ENCODE data around the gene RBMS1. TPM values are rescaled to one million over a fixed set of nuclear protein-coding genes. Genes with fewer than 3 reads are reported as not detected.
A peak's percentile ranks its signal among the peaks of the same experiment; 100 is the strongest.

Gene RBMS1
- total RNA-seq, 3 donors from 2014 or later (not counting 1 experiment from before 2014, with no cell fraction given), result 111 to 167 (median 132) TPM

DNA sequence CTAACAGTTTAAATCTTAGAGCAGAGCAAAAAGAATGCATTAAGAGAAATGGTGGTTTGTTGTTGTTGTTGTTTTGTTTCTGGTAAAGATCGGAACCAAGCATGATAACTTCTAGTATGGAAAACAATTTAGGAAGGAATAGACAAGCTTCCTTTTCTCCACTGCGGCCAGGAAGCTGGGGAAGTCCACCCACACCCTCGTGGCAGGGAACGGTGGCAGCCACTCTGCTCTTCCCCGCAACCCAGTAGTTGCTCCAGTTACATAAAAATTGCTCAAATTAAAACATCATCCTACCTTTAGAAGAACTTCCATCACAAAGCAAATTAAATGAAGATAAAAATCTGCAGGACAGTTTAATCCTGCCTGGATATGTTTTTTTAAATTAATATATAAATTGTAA lies 113.0 kb downstream of the RBMS1 start:
- no peak overlapping the region for H3K4me3 ChIP-seq (ENCODE audit: low read length)
- no peak for DNase-seq
- no peaks in the 10 kb centered on the region for H3K9me3 Mint-ChIP-seq
- intact Hi-C loops (cut with micrococcal nuclease), result no loop called here
- H3K27me3 ChIP-seq (ENCODE audit: control insufficient read depth, insufficient read depth, low read length), result no peaks in the 10 kb centered on the region
- H3K27ac Mint-ChIP-seq, result peak overlapping the region; percentile 86 to 89
- H3K4me1 Mint-ChIP-seq, result peaks cover 93 to 96% of the 10 kb centered on the region in 2 donors
- no peaks in the 10 kb centered on the region for H3K9me3 ChIP-seq (ENCODE audit: control insufficient read depth, insufficient read depth, low read length)
- no peaks in the 10 kb centered on the region for H3K36me3 Mint-ChIP-seq
- peaks cover 52% of the 10 kb centered on the region for H3K4me1 ChIP-seq (ENCODE audit: control insufficient read depth, insufficient read depth, low read length)
- H3K27me3 Mint-ChIP-seq (ENCODE audit: low read depth in 2 of 2), result no peaks in the 10 kb centered on the region
- H3K4me3 Mint-ChIP-seq, result no peak overlapping the region
- 48% methylated on average over 5 of the region's 5 CpGs for whole genome bisulfite sequencing (ENCODE audit: insufficient coverage)
- ATAC-seq, result no peak
- TF ChIP-seq, protein P1, sequence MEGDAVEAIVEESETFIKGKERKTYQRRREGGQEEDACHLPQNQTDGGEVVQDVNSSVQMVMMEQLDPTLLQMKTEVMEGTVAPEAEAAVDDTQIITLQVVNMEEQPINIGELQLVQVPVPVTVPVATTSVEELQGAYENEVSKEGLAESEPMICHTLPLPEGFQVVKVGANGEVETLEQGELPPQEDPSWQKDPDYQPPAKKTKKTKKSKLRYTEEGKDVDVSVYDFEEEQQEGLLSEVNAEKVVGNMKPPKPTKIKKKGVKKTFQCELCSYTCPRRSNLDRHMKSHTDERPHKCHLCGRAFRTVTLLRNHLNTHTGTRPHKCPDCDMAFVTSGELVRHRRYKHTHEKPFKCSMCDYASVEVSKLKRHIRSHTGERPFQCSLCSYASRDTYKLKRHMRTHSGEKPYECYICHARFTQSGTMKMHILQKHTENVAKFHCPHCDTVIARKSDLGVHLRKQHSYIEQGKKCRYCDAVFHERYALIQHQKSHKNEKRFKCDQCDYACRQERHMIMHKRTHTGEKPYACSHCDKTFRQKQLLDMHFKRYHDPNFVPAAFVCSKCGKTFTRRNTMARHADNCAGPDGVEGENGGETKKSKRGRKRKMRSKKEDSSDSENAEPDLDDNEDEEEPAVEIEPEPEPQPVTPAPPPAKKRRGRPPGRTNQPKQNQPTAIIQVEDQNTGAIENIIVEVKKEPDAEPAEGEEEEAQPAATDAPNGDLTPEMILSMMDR (IDR thresholded peaks at IDR 0.05), result no peak
- peaks cover 1% of the 10 kb centered on the region for H3K36me3 ChIP-seq (ENCODE audit: control insufficient read depth, insufficient read depth, low read length)
- no peak overlapping the region for H3K27ac ChIP-seq (ENCODE audit: low read length)

DNA sequence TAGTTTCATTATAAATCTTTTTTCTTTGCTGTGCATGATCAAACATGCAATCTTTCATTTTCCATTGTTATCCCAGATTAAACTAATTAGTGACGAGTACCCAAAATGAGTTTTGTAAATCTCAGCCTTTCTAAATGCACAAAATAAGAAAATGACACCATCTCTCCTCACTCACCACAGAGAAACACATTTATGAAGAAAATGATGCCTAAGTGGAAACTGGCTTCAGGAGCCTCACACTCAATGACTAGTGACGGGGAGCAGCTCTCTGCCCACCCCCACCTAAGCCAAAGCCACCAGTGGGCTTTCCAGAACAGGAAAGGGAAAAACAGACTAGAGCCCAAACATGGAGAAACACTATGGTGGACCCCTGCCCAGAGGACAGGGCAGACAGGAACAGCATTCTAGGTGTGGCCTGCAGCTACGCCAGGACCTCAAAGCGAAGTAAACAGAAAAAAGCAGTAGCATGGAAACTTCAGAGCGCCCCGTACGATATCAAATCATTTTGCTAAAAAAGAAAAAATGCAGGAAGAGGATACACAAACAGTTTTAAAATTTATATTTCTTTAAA lies 113.5 kb downstream of the RBMS1 start:
- intact Hi-C loops (cut with micrococcal nuclease), result no loop called here
- Mint-ChIP-seq H3K27ac (peak overlapping the region; percentile 86 to 89), H3K4me3 (peak overlapping the region; percentile 47), H3K27me3 (ENCODE audit: low read depth in 2 of 2) (no peaks in the 10 kb centered on the region), H3K9me3 (no peaks in the 10 kb centered on the region), H3K36me3 (no peaks in the 10 kb centered on the region), H3K4me1 (peaks cover 93 to 96% of the 10 kb centered on the region in 2 donors)
- peaks cover 1% of the 10 kb centered on the region for H3K36me3 ChIP-seq (ENCODE audit: control insufficient read depth, insufficient read depth, low read length)
- TF ChIP-seq, protein P1 (IDR thresholded peaks at IDR 0.05), result no peak
- H3K27me3 ChIP-seq (ENCODE audit: control insufficient read depth, insufficient read depth, low read length), result no peaks in the 10 kb centered on the region
- no peak overlapping the region for H3K27ac ChIP-seq (ENCODE audit: low read length)
- peaks cover 49% of the 10 kb centered on the region for H3K4me1 ChIP-seq (ENCODE audit: control insufficient read depth, insufficient read depth, low read length)
- H3K4me3 ChIP-seq (ENCODE audit: low read length), result no peak overlapping the region
- H3K9me3 ChIP-seq (ENCODE audit: control insufficient read depth, insufficient read depth, low read length), result no peaks in the 10 kb centered on the region
- 83% methylated on average over 7 of the region's 7 CpGs for WGBS (ENCODE audit: insufficient coverage)
- ATAC-seq (no peak), DNase-seq (no peak)

DNA sequence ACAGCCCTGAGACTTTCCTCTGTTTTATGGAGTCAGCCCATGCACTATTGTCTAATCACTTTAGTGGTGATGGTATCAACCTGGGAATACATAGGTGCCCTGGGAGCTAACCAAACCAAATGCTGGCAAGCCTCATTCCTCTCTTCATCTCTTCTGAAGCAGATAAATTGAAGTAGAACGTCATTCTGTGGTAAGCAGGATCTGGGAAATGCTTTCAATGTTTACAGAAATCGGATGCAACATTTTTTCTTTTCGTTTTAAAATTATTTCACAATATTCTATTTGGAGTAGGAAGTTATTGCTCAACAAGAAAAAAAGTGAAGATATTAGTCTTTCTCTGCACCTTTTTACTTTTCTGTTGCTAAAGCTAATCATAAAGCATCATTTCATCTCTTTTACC lies 114.2 kb downstream of the RBMS1 start:
- Mint-ChIP-seq H3K9me3 (no peaks in the 10 kb centered on the region), H3K27ac (peak overlapping the region; percentile 86 to 89), H3K4me3 (peak overlapping the region; percentile 31), H3K36me3 (no peaks in the 10 kb centered on the region), H3K27me3 (ENCODE audit: low read depth in 2 of 2) (no peaks in the 10 kb centered on the region), H3K4me1 (peaks cover 90 to 94% of the 10 kb centered on the region in 2 donors)
- DNase-seq (no peak), ATAC-seq (no peak)
- intact Hi-C loops (cut with micrococcal nuclease), result no loop called here
- H3K9me3 ChIP-seq (ENCODE audit: control insufficient read depth, insufficient read depth, low read length), result no peaks in the 10 kb centered on the region
- WGBS (ENCODE audit: insufficient coverage), result no CpG with 5 or more reads among the region's 3 CpGs
- H3K4me1 ChIP-seq (ENCODE audit: control insufficient read depth, insufficient read depth, low read length), result peaks cover 49% of the 10 kb centered on the region
- TF ChIP-seq, protein P1 (IDR thresholded peaks at IDR 0.05), result no peak
- H3K27ac ChIP-seq (ENCODE audit: low read length), result no peak overlapping the region
- peaks cover 1% of the 10 kb centered on the region for H3K36me3 ChIP-seq (ENCODE audit: control insufficient read depth, insufficient read depth, low read length)
- H3K27me3 ChIP-seq (ENCODE audit: control insufficient read depth, insufficient read depth, low read length), result no peaks in the 10 kb centered on the region
- H3K4me3 ChIP-seq (ENCODE audit: low read length), result no peak overlapping the region
